Amniotic stem cell (primary cell): Measurements from ENCODE around the gene ACOT13.
"Not testable (repeated sequence)": the region's sequence is repeated elsewhere in the genome, so short reads cannot be mapped to it uniquely, and the experiment has no call there.

ENCODE experiments used
- DNase-seq: peaks from one replicate; lab custom pipeline; 2025; lab: John Stamatoyannopoulos, UW

The ACOT13 gene

GRCh38 chr6:24731456-24732134 lies 64.7 kb downstream of the ACOT13 start:
- not testable (repeated sequence) for DNase-seq

- DNase-seq, result no peak
These were observed 67.3 kb downstream of the ACOT13 start for GRCh38 chr6:24734166-24734565.

- DNase-seq, result not testable (repeated sequence)
These were observed 67.8 kb downstream of the ACOT13 start for GRCh38 chr6:24734710-24735109.

GRCh38 chr6:24738741-24739140 lies 71.9 kb downstream of the ACOT13 start:
- DNase-seq, result no peak

GRCh38 chr6:24740861-24741260 lies 74.0 kb downstream of the ACOT13 start:
- DNase-seq, result no peak

- no peak for DNase-seq
These were observed 75.4 kb downstream of the ACOT13 start for GRCh38 chr6:24742216-24742738.

GRCh38 chr6:24743265-24743943 lies 76.5 kb downstream of the ACOT13 start:
- peak; percentile 44 for DNase-seq

- no peak for DNase-seq
These were observed 77.1 kb downstream of the ACOT13 start for GRCh38 chr6:24743944-24744335.

- no peak for DNase-seq
These were observed 78.0 kb downstream of the ACOT13 start for GRCh38 chr6:24744911-24745310.

- no peak for DNase-seq
These were observed 82.4 kb downstream of the ACOT13 start for GRCh38 chr6:24749297-24749696.

GRCh38 chr6:24750878-24751277 lies 84.0 kb downstream of the ACOT13 start:
- not testable (repeated sequence) for DNase-seq

- no peak for DNase-seq
These were observed 85.6 kb downstream of the ACOT13 start for GRCh38 chr6:24752503-24752902.

GRCh38 chr6:24752917-24753492 lies 86.1 kb downstream of the ACOT13 start:
- no peak for DNase-seq

- DNase-seq, result no peak
These were observed 86.7 kb downstream of the ACOT13 start for GRCh38 chr6:24753545-24753944.

GRCh38 chr6:24754378-24754777 lies 87.5 kb downstream of the ACOT13 start:
- DNase-seq, result not testable (repeated sequence)
